Fibroblast of lung (primary cell): ENCODE measurements around the gene SBF2.

Source experiments
- EZH2 ChIP-seq: IDR thresholded peaks from 2 replicates; pipeline ENCODE4 v1.5.1; 2012; ENCODE audit warnings: low read length, control low read depth, mild to moderate bottlenecking; ENCODE audit errors: missing control alignments
- TF ChIP-seq, protein P1 (sequence below), 2 donors: IDR thresholded peaks in 1 of 2; conservative IDR thresholded peaks in 1 of 2; 1 replicate in 1 of 2; 2 replicates in 1 of 2; pipeline ENCODE4 v1.5.1; 2011 to 2012; ENCODE audit warnings: low read length in 2 of 2, control low read depth in 1 of 2, inconsistent platforms in 1 of 2, low read depth in 1 of 2, mild to moderate bottlenecking in 1 of 2

DNA sequence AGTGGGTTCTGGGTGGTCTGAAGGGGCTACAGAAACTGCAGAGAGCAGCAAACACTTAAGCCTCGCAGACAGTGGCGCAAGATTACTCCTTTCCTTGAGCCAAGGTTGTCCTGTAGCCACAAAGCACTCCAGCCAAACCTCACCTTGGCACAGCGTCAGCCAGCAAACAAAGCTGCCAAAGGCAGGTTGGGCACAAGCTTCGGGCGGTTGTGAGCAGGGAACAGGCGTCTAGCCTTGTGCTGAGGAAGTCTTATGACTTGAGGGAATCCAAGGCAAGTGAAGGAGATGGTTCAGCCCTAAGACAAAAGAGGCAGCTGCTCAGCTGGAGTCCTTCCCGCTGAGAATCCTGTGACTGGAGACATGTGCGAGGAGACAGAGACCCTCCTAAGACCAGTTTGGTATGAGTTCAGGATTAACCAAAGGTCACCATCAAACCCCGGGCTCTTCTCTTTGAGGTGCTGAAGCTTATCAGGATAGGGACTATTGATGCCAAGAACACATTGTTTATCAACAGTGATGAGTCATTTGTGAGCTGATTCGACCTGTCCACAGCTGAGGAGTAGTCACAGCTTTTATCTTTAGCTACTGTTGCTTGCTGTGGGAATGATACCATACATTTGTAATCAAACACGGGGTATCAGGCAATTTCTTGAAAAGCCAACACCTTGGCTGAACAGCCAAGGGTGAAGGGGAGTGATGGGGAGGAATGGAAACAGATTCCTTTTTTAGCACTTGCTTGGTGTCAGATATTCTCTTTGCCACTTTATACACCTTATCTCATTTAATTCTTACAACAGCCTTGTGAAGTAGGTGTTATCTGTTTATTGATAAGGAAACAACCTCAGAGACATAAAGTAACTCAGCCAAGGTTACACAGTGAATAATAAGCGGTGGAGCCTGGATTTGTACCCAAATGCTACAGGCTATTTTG, 15.4 kb upstream of the SBF2 start:
- TF ChIP-seq, protein P1, sequence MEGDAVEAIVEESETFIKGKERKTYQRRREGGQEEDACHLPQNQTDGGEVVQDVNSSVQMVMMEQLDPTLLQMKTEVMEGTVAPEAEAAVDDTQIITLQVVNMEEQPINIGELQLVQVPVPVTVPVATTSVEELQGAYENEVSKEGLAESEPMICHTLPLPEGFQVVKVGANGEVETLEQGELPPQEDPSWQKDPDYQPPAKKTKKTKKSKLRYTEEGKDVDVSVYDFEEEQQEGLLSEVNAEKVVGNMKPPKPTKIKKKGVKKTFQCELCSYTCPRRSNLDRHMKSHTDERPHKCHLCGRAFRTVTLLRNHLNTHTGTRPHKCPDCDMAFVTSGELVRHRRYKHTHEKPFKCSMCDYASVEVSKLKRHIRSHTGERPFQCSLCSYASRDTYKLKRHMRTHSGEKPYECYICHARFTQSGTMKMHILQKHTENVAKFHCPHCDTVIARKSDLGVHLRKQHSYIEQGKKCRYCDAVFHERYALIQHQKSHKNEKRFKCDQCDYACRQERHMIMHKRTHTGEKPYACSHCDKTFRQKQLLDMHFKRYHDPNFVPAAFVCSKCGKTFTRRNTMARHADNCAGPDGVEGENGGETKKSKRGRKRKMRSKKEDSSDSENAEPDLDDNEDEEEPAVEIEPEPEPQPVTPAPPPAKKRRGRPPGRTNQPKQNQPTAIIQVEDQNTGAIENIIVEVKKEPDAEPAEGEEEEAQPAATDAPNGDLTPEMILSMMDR (conservative IDR thresholded peaks at IDR 0.05 in 1 of 2, IDR thresholded peaks at IDR 0.05 in 1 of 2; ENCODE audit: low read depth in 1 of 2, low read length in 2 of 2) = no peak
- TF ChIP-seq EZH2 = no peak
